NCI-H1930 (cell line): ENCODE data around the gene BANK1.
A peak's percentile ranks its signal among the peaks of the same experiment; 100 is the strongest.

Experiments
- DNase-seq, 2 experiments: peaks; one replicate each; lab custom pipeline; 2025; lab: John Stamatoyannopoulos, UW

BANK1 gene

GRCh38 chr4:101823864-101824263 lies 33.3 kb downstream of the BANK1 start:
- DNase-seq, result no peak

- no peak for DNase-seq
Measured at GRCh38 chr4:101824500-101824899, 34.0 kb downstream of the BANK1 start.

GRCh38 chr4:101825953-101826352 lies 35.4 kb downstream of the BANK1 start:
- no peak for DNase-seq

- DNase-seq, result no peak
Measured at GRCh38 chr4:101831816-101832215, 41.3 kb downstream of the BANK1 start.

- no peak for DNase-seq
Measured at GRCh38 chr4:101833480-101833879, 43.0 kb downstream of the BANK1 start.

GRCh38 chr4:101835121-101835904 lies 44.8 kb downstream of the BANK1 start:
- DNase-seq, result no peak

- no peak for DNase-seq
Measured at GRCh38 chr4:101843054-101843453, 52.5 kb downstream of the BANK1 start.

GRCh38 chr4:101846550-101846949 lies 56.0 kb downstream of the BANK1 start:
- DNase-seq, result no peak

GRCh38 chr4:101850698-101851097 lies 60.2 kb downstream of the BANK1 start:
- DNase-seq, result no peak

GRCh38 chr4:101851672-101852071 lies 61.1 kb downstream of the BANK1 start:
- DNase-seq, result no peak

GRCh38 chr4:101853028-101853427 lies 62.5 kb downstream of the BANK1 start:
- no peak for DNase-seq

GRCh38 chr4:101853691-101854090 lies 63.2 kb downstream of the BANK1 start:
- DNase-seq, result no peak

- DNase-seq, result no peak
Measured at GRCh38 chr4:101855239-101855638, 64.7 kb downstream of the BANK1 start.

- DNase-seq, result no peak
Measured at GRCh38 chr4:101856149-101856548, 65.6 kb downstream of the BANK1 start.

- no peak for DNase-seq
Measured at GRCh38 chr4:101857176-101857575, 66.6 kb downstream of the BANK1 start.

- no peak for DNase-seq
Measured at GRCh38 chr4:101858641-101859040, 68.1 kb downstream of the BANK1 start.

GRCh38 chr4:101862595-101862994 lies 72.1 kb downstream of the BANK1 start:
- DNase-seq, result no peak

- DNase-seq, result no peak
Measured at GRCh38 chr4:101864660-101865059, 74.1 kb downstream of the BANK1 start.

GRCh38 chr4:101865501-101866062 lies 75.1 kb downstream of the BANK1 start:
- no peak for DNase-seq

- no peak for DNase-seq
Measured at GRCh38 chr4:101870874-101871273, 80.3 kb downstream of the BANK1 start.

- DNase-seq, result no peak
Measured at GRCh38 chr4:101871962-101872676, 81.6 kb downstream of the BANK1 start.

GRCh38 chr4:101885574-101885973 lies 95.0 kb downstream of the BANK1 start:
- DNase-seq, result peak in 1 of 2 experiments; percentile 20

- DNase-seq, result no peak
Measured at GRCh38 chr4:101886826-101887225, 96.3 kb downstream of the BANK1 start.
